NT2/D1 (cell line): Measurements from ENCODE around the gene SEC61G.

Source experiments
- SUZ12 ChIP-seq: IDR thresholded peaks from 2 replicates; pipeline ENCODE4 v1.6.1; 2011; ENCODE audit not compliant: insufficient read length, insufficient read depth; ENCODE audit errors: extremely low read depth
- YY1 ChIP-seq: IDR thresholded peaks from 2 replicates; pipeline ENCODE4 v1.6.1; 2011; ENCODE audit not compliant: insufficient read length, insufficient read depth
- ZNF274 ChIP-seq: IDR thresholded peaks from 2 replicates; pipeline ENCODE4 v1.6.1; 2011; ENCODE audit warnings: mild to moderate bottlenecking, low read depth, low read length

DNA sequence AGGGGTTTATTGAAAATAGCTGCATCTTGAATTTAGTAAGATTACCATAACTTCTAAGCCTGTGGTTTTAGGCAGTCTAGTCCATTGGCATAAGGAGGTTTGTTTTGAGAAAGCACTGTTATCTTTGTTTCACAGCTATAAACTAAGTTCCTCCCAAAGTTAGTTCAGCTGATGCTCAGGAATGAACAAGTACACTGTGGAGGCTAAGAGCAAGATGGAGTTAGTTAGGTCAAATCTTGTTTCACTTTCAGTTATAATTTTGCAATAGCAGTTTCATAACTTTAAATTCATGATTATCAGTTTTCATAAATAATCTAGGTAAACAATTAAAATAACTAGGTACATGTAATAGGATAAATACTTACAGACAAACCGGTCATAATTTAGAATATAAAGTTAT lies 15.4 kb downstream of the SEC61G start:
- TF ChIP-seq YY1 = no peak
- TF ChIP-seq SUZ12 = no peak
- no peak for TF ChIP-seq ZNF274
